ENCODE measurements around the gene PCDH9.

PCDH9 gene

GRCh38 chr13:67229481-67230403, at the start of gene PCDH9:
Gene PCDH9, minus strand, starts transcription at chr13:67230336. Its CDS starts 1,896 bp downstream, at chr13:67228440.
- in situ Hi-C loops (cut with MboI; ENCODE audit: low sequenced_read_pairs) = no loop called here

DNA sequence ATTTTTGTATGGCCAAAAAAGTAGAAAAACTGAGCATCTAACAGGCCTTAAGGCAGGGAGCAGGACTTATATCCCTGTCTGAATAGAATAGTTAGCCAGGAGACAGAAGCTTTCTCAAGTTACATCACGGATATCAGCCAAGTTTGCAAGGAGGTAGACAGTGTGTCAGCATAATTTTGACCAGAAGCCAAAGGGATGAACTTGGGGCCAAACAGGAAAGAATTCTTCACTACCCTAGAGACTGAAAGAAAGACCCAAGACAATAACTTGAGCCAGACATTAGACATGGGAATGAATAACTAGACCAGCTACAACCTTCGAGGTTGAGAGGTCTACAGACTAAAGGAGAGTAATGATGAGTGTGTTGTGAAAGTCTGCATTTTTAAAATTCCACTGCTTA, 48.1 kb upstream of the PCDH9 start:
- in situ Hi-C loops (cut with MboI; ENCODE audit: low sequenced_read_pairs) = no loop called here

DNA sequence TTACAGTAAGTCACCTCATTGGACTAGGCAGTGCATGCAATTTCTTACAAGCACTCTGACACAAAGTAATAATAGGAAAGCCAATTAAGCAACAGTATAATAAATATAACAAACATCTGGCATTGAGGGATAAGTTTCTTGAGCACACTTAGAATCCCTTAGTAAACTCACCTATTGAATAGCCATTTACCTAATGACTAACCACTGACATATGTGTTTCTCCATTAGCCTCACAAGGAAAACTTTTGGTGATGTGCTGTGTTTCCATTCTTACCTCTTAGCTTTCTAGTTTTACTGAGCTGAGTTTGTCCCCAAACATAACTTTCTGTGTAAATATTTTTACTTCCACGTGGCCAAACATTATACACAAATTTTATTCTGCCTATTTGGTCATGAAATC, 47.4 kb upstream of the PCDH9 start:
- in situ Hi-C loops (cut with MboI; ENCODE audit: low sequenced_read_pairs) = no loop called here

GRCh38 chr13:67275351-67275960, 45.3 kb upstream of the PCDH9 start:
- in situ Hi-C loops (cut with MboI; ENCODE audit: low sequenced_read_pairs) = no loop called here

DNA sequence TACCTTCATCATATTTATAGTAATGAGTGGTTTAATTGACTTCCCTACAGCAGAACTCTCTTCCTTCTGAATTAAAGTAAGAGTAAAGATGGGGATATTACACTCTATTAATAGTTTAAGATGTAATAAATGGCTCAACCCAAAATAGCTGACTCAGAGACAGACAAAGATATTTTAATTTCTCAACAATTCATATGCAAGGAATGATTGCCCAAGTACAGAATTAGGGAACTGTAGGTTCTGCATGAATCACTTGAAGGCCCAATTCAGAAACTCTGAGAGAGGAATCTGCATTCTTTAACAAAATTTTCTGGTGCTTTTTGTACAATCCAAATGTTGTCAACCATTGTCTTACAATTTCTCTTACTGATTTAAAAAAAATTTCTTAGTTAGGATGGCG, 42.9 kb upstream of the PCDH9 start:
- in situ Hi-C loops (cut with MboI; ENCODE audit: low sequenced_read_pairs) = no loop called here

- in situ Hi-C loops (cut with MboI; ENCODE audit: low sequenced_read_pairs) = no loop called here
These were observed 37.0 kb upstream of the PCDH9 start for GRCh38 chr13:67267136-67267535.

GRCh38 chr13:67259208-67259607, 29.1 kb upstream of the PCDH9 start:
- in situ Hi-C loops (cut with MboI; ENCODE audit: low sequenced_read_pairs) = no loop called here

- in situ Hi-C loops (cut with MboI; ENCODE audit: low sequenced_read_pairs) = no loop called here
These were observed 28.3 kb upstream of the PCDH9 start for GRCh38 chr13:67258482-67258881.

DNA sequence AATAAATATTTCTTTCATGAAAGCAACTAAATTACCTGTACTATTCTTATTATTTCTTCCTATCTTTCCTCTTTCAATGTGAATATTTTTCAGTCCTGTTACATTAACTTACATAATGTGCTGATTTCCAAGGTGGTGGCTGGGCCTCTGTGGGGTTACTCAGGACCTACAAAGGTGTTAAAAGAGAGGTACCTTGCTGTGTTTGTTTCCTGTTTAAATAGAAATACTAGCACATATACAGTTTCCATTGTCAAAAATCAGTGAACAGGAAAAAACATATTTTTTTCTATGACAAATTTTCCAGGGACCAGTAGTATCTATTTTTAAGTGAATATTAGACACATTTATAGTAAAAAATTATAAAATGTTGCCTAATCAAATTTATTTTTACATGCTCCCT, 8.7 kb upstream of the PCDH9 start:
- in situ Hi-C loops (cut with MboI; ENCODE audit: low sequenced_read_pairs) = no loop called here

- in situ Hi-C loops (cut with MboI; ENCODE audit: low sequenced_read_pairs) = no loop called here
These were observed 8.2 kb upstream of the PCDH9 start for GRCh38 chr13:67238277-67238859.

DNA sequence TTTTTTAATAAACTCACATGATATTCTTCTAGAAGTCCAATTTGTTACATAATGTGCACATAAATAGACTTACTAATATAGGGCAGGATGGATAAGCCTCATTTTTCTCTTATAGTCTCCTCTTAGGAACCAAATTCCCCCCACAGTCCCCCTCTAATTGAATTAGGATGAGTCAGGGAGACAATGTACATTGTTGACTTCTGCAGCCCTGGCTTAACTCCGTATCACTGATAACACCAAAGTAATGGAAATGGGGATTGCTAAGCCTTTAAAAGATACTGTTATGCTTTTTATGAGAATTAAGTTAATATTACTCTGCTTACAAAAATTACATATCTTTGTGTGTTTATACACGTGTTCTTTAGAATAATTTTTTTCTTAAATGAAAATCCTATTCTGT, 5.1 kb upstream of the PCDH9 start:
- in situ Hi-C loops (cut with MboI; ENCODE audit: low sequenced_read_pairs) = no loop called here

GRCh38 chr13:67232384-67232783, 2.2 kb upstream of the PCDH9 start:
- in situ Hi-C loops (cut with MboI; ENCODE audit: low sequenced_read_pairs) = no loop called here

GRCh38 chr13:67231289-67232000, 1.3 kb upstream of the PCDH9 start:
- in situ Hi-C loops (cut with MboI; ENCODE audit: low sequenced_read_pairs) = no loop called here

DNA sequence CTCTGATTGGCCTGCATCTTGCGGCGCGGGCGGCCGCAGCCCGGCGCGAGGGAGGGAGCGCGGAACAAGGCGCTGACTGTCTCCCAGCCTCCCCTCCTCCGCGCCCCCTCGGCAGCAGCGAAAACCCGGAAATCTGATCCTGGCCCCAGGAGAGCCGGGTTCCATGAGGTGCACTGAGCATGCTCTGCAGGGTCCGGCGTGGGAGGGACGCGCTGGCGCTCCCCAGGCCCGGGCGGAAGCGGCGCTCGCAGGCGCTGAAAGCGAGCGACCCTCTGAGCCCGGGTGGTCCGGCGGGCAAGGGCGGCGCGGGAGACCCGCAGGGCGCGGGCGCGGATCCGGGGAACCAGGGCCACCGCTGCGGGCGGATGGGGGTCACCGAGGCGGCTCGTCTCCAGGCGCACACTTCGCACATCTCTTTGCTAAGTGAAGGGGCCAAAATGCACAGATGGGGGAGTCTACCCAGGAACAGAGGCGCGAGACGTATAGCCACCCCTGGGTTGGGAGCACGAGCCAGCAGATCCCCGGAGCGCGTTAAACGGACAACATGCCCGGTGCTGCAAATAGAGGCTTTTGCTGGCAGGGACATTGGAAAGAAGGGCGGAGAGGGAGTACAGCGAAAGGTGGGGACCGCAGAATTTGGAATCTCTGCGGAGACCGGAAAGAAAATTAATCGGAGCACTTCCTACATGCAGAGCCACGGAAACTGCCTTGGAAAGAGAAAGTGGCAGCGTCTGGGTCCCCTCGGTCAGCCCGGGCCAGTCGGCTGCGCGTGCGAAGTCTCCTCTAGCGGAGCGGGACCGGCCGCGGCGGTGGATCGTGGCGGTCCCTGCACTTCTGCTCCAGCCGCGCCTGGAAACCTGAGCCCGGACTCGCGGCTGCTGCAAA, 510 bp upstream of the PCDH9 start:
- in situ Hi-C loops (cut with MboI; ENCODE audit: low sequenced_read_pairs) = no loop called here

- in situ Hi-C loops (cut with MboI; ENCODE audit: low sequenced_read_pairs) = no loop called here
These were observed 1.2 kb downstream of the PCDH9 start for GRCh38 chr13:67228916-67229315.

- in situ Hi-C loops (cut with MboI; ENCODE audit: low sequenced_read_pairs) = no loop called here
These were observed 2.1 kb downstream of the PCDH9 start for GRCh38 chr13:67228031-67228430.

DNA sequence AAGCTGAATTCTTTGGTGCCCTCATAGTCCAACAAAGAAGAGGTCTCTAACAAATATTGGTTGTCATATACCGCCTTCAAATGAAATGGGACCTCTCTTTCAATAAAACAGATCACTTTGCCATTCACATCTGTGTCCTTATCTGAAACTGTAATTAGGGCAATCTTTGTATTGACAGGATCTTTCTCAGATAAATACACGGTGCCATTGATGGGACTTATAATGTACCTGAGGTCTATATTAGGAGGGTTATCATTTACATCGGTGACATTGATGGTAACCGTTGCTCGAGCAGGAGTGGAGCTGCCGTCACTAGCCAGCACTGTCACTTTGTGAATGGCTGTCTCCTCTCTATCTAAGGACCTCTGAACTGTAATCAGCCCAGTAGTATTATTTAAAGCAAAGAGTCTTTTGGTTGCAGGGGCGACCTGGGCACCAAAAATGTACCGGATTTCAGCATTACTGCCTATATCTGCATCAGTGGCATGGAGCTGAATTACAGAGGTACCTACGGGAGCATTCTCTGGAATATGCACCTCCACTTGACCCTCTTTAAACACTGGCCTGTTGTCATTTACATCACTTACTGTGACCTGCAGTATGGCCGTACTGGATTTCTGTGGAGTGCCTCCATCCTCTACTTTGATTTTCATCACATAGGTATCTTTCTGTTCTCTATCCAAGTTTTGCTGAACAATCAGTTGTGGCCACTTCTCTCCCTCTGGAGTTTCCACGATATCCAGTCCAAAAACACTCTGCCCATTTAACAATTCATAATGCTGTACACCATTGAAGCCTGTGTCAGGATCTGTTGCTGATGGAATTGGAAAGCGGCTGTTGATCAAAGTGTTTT, 2.8 kb downstream of the PCDH9 start:
- in situ Hi-C loops (cut with MboI; ENCODE audit: low sequenced_read_pairs) = no loop called here

DNA sequence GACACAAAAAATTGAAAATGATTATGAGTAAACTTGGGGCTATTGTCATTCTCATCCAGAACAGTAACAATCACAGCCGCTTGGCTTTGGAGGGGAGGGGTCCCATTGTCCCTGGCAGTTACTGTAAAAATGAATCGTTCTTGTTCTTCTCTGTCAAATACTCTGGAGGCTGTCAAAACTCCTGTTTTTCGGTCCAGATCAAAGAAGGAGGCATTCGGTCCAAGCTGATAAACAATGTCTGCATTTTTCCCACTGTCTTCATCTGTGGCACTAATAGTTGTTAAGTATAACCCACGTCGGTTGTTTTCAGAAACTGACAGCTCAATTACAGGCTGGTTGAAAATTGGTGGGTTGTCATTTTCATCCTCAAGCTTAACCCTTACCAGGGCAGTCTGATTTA, 3.4 kb downstream of the PCDH9 start:
- in situ Hi-C loops (cut with MboI; ENCODE audit: low sequenced_read_pairs) = no loop called here
